ENCODE data around the gene CBFA2T3. TPM values are rescaled to one million over a fixed set of nuclear protein-coding genes. Genes with fewer than 3 reads are reported as not detected.

CBFA2T3 gene
- total and polyA plus RNA-seq, 8 donors: 3.8 to 10.4 (median 5.4) TPM

DNA sequence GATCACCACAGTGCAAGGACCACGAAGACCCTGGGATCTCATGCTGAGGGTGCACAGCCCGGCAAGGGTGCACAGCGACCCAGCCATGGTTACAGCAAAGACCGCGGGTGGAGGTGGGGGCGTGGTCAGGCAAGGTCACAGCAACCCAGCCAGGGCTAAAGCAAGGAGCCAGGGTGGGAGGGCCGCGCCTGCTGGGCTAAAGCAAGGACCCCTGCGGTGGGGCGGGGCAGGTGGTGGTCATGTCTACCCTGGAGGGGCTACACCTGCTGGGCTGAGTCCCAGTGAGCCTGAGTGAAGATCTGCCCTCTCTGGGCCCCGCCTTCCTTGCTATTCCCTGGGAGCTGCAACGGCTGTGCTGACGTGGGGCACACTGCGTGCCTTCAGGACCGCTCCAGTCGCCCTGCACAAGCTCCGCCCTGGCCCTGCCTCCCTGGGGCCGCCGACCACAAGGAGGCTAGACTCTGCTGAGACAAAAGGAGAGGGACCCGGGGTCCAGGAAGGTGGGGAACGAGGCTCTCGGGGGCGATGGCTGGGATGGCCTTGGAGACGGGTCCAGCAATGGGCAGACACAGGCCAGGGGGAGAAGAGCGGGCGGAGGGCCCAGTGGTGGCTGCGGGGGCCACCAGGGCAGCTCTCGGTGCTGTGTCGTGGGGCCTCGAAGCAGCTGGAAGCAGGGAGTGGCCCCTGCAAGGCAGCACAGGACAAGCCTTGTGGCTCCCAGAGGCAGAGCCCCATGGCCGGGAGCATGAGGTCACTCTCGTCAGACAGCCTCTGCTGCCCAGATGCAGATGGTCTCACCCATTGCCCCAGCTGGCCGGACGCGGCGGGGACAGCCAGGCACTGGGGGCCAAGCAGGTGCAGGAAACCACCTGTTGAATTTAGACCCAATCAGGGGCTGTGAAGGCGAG is 52.8 kb downstream of the CBFA2T3 start:
- Histone ChIP-seq H3K27me3 (peaks cover 0 to 44% of the 10 kb centered on the region in 2 donors), H3K4me1 (peaks cover 20 to 49% of the 10 kb centered on the region in 2 donors), H3K9me3 (no peaks in the 10 kb centered on the region), H3K27ac (no peak overlapping the region), H3K36me3 (no peaks in the 10 kb centered on the region), H3K4me3 (no peak overlapping the region)
- no peak for DNase-seq
- TF ChIP-seq, protein P1, sequence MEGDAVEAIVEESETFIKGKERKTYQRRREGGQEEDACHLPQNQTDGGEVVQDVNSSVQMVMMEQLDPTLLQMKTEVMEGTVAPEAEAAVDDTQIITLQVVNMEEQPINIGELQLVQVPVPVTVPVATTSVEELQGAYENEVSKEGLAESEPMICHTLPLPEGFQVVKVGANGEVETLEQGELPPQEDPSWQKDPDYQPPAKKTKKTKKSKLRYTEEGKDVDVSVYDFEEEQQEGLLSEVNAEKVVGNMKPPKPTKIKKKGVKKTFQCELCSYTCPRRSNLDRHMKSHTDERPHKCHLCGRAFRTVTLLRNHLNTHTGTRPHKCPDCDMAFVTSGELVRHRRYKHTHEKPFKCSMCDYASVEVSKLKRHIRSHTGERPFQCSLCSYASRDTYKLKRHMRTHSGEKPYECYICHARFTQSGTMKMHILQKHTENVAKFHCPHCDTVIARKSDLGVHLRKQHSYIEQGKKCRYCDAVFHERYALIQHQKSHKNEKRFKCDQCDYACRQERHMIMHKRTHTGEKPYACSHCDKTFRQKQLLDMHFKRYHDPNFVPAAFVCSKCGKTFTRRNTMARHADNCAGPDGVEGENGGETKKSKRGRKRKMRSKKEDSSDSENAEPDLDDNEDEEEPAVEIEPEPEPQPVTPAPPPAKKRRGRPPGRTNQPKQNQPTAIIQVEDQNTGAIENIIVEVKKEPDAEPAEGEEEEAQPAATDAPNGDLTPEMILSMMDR (IDR thresholded peaks at IDR 0.05): no peak
- ATAC-seq: no peak
- intact Hi-C loops (cut with DNase I): no loop called here

DNA sequence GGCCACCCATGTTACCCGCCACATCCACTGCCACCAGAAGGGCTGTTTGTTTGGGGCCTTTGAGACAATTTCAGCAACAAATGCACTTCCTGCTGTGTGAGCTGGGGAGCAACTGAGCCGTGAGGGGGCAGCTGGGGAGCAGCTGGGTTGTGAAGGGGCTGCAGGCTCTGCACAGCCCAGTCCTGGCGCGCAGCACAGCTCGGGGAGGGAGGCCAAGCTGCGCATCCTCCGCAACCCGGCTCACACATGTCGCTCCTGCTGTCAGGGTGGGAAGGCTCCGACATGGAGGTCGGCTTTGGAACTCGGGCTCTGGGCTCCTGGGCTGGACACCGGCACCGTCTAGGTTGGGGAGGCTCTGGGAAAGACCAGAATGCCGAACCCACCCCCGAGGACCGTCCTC is 53.6 kb downstream of the CBFA2T3 start:
- Histone ChIP-seq H3K9me3 (no peaks in the 10 kb centered on the region), H3K36me3 (no peaks in the 10 kb centered on the region), H3K4me3 (no peak overlapping the region), H3K27ac (no peak overlapping the region), H3K27me3 (peaks cover 0 to 41% of the 10 kb centered on the region in 2 donors), H3K4me1 (peaks cover 20 to 49% of the 10 kb centered on the region in 2 donors)
- DNase-seq: no peak
- no peak for ATAC-seq
- TF ChIP-seq, protein P1 (IDR thresholded peaks at IDR 0.05): no peak
- intact Hi-C loops (cut with DNase I): no loop called here

GRCh38 chr16:88922826-88923410 is 54.1 kb downstream of the CBFA2T3 start:
- Histone ChIP-seq H3K27ac (peak overlapping the region in 1 of 2 donors; percentile 66), H3K4me3 (no peak overlapping the region), H3K36me3 (no peaks in the 10 kb centered on the region), H3K4me1 (peaks cover 20 to 49% of the 10 kb centered on the region in 2 donors), H3K27me3 (peaks cover 0 to 36% of the 10 kb centered on the region in 2 donors), H3K9me3 (no peaks in the 10 kb centered on the region)
- intact Hi-C loops (cut with DNase I): no loop called here
- no peak for ATAC-seq
- TF ChIP-seq, protein P1 (IDR thresholded peaks at IDR 0.05): no peak
- DNase-seq: no peak

DNA sequence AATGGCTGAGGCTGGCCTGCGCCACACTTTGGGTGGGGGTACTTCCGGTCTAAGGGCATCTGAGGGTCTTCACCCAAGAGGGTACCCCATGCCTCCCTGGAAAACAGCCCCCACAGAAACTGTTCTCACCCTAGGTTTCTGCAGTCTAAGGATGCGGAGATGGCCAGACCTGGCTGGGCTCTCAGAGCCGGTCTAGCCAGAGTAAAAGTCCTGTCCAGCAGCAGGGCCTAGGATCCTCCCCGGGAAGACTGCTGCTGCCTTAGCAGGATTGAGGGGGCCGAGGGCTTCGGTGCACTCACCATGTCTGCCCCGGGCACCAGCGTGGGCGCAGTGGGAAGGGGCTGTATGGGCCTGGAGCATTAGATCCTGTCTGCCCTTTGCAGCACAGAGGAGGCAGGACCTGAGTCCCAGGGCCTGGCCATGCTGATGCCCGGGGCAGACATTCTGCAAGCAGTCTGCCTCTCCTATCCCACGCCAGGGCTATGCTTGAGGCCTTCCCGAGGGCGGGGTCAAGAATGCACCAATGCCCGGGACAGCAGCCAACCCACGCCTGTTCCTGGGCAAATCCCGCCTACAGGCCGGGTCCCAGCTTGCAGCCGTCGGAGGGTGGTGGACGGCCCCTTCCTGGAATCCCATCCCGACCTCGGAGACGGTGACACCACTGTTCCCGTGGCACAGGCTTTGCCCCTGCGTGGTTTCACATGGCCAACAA is 54.7 kb downstream of the CBFA2T3 start:
- Histone ChIP-seq H3K4me1 (peaks cover 20 to 49% of the 10 kb centered on the region in 2 donors), H3K27ac (peak overlapping the region; percentile 58 to 66), H3K4me3 (no peak overlapping the region), H3K36me3 (no peaks in the 10 kb centered on the region), H3K9me3 (no peaks in the 10 kb centered on the region), H3K27me3 (peaks cover 0 to 29% of the 10 kb centered on the region in 2 donors)
- TF ChIP-seq, protein P1 (IDR thresholded peaks at IDR 0.05): peak in 1 of 2 donors; percentile 26
- peak in 2 of 4 donors; percentile 68 to 77 for DNase-seq
- peak; percentile 71 for ATAC-seq
- intact Hi-C loops (cut with DNase I): no loop called here
